Activated gamma-delta T cell (primary cell): Measurements from ENCODE around the gene PSMA5.

ENCODE experiments used
- DNase-seq: peaks from one replicate; lab custom pipeline; 2025; lab: John Stamatoyannopoulos, UW

The PSMA5 gene

GRCh38 chr1:109368464-109368863, 57.8 kb downstream of the PSMA5 start:
- no peak for DNase-seq

- DNase-seq, result no peak
These were observed 58.6 kb downstream of the PSMA5 start for GRCh38 chr1:109367626-109368025.

DNA sequence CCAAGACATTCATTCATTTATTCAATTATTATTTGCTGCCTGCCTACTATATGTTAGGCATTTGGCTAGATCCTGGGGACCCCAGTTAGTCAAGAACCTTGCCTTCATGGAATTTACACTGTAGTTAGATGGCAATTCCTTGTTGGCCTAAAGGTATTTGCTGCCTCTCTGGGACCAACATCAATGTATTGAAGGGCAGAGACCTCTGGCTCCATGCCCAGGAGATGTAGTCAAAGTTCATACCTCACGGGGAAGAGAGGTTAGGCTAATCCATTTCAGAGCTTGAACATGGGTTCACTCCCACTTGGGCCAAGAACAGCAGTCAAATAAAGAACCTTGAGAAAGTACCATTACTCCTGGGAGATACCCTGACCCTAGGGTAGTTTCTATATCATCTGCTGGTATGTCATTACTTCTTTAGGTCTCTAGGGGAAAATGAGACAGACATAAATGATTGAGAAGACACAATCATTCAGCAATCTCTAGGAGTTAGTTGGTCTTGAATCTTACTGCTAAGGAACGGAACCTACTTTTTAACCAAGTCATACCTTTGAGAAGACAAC, 60.5 kb downstream of the PSMA5 start:
- DNase-seq, result no peak

DNA sequence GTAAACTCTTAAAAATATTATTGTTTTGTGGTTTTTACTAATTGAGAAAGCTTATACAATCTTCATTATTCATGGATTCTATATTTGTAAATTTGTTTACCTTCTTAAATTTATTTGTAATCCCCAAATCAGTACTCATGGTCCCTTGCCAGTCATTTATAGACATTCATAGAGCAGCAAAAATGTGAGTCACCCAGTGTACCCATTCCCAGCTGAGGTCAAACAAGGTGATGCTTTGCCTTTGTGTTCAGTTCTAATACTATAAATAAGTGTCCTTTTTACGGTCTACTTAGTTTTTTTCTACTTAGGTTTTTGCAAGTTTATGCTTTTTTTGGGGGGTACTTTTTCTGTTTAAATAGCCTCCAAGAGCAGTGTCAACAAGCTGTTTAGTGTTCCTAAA, 64.6 kb downstream of the PSMA5 start:
- DNase-seq, result no peak

GRCh38 chr1:109361069-109361468, 65.2 kb downstream of the PSMA5 start:
- no peak for DNase-seq

DNA sequence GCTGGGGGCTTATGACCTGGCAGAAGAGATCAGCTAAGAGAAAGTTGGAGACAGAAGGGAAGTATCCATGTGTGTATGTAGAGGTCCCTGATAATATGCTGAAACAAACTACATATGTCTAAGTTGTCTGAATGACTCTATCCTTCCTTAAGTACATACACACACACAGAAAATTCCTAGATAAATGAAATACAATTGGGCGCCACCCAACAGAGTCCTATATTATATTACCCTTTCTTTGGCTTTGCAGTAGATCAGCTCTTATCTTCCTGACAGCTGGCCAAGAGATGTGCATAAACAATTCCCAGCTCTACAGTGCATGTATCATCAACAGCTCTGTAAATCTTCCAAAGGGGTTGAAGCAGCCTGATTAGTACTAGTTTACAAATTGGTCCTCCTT, 68.6 kb downstream of the PSMA5 start:
- DNase-seq, result no peak

- DNase-seq, result no peak
These were observed 69.3 kb downstream of the PSMA5 start for GRCh38 chr1:109356915-109357314.

DNA sequence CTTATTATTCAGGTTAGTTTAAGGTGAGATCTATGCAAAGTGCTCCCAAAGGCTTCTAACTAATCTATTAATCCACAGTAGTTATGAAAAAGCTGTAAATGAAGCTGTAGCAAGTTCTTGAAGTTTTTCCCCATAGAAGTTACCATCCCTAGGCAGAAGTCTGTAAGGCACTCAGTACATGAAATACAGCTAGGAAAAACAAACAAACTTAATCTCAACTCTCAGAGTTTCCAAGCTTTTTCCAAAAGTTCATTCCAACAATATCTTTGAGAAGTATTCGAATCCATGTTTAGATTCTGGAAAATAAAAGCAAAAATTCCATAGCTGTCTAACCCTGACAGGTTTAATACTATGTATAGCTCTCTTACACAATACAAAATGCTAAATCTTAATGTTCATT, 69.7 kb downstream of the PSMA5 start:
- DNase-seq, result no peak

- DNase-seq, result no peak
These were observed 71.3 kb downstream of the PSMA5 start for GRCh38 chr1:109354929-109355328.

DNA sequence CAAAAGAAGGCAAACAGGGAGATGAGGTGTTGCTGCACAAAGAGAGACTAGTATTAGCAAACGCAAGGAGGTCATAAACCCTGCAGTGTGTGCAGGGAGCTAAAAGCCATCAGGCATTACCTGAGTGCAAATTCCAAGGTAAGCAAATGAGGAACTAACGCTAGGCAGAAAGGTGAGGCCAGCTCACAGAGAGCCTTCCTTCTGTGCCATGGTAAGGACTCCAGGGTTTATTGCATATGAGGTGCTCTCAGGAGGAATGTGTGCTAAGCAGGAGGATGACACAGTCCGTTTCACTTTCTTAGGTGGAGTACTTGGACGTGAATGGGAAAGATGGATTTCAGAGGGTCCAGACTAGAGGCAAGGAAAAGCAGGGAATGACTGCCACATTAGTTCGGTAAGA, 74.8 kb downstream of the PSMA5 start:
- no peak for DNase-seq

GRCh38 chr1:109350655-109351054, 75.6 kb downstream of the PSMA5 start:
- DNase-seq, result no peak

- no peak for DNase-seq
These were observed 76.1 kb downstream of the PSMA5 start for GRCh38 chr1:109350182-109350581.
